HepG2 (cell line): ENCODE data around the gene DSG2. TPM values are rescaled to one million over a fixed set of nuclear protein-coding genes. Genes with fewer than 3 reads are reported as not detected.
A peak's percentile ranks its signal among the peaks of the same experiment; 100 is the strongest.

Experiments
- AHR ChIP-seq: IDR thresholded peaks from 2 replicates; pipeline ENCODE4 v1.6.1; 2018; ENCODE audit warnings: missing genetic modification reagents, missing compliant biosample characterization
- ATRX ChIP-seq: sonication (generic); formaldehyde crosslinking; IDR thresholded peaks from 2 replicates; pipeline ENCODE4 v1.4.0; 2020; ENCODE audit warnings: missing genetic modification reagents, borderline replicate concordance
- BCL6 ChIP-seq: IDR thresholded peaks from 2 replicates; pipeline ENCODE4 v1.6.1; 2016; ENCODE audit warnings: missing genetic modification reagents, missing compliant biosample characterization
- CEBPB ChIP-seq: IDR thresholded peaks from 2 replicates; pipeline ENCODE4 v1.6.1; 2011; ENCODE audit warnings: low read depth, low read length, improper control_type of control experiment, borderline replicate concordance
- CENPX ChIP-seq: sonication (generic); formaldehyde crosslinking; IDR thresholded peaks from 2 replicates; pipeline ENCODE4 v1.9.0; 2021; ENCODE audit warnings: mild to moderate bottlenecking, missing genetic modification reagents, moderate library complexity
- FOXP1 ChIP-seq, 2 experiments: fragments of 450-650 bp in 1 of 2; IDR thresholded peaks; 2 replicates each; pipeline ENCODE4 v1.6.1; 2017 to 2018; ENCODE audit warnings: antibody characterized with exemption in 1 of 2
- HMG20A ChIP-seq: IDR thresholded peaks from 2 replicates; pipeline ENCODE4 v1.6.1; 2016; ENCODE audit warnings: borderline replicate concordance
- KLF11 ChIP-seq: IDR thresholded peaks from 2 replicates; pipeline ENCODE4 v1.6.1; 2016; ENCODE audit warnings: missing compliant biosample characterization
- LCORL ChIP-seq, 2 experiments: fragments of 450-650 bp in 1 of 2; sonication (generic) in 1 of 2; formaldehyde crosslinking in 1 of 2; IDR thresholded peaks; 2 replicates each; pipeline versions ENCODE4 v1.5.0 to v1.6.1; 2017 to 2020; ENCODE audit warnings: antibody characterized with exemption in 1 of 2, missing genetic modification reagents in 1 of 2
- MIER2 ChIP-seq: IDR thresholded peaks from 2 replicates; pipeline ENCODE4 v1.6.1; 2016; ENCODE audit warnings: missing biosample characterization, missing genetic modification reagents
- NR2F2 ChIP-seq: IDR thresholded peaks from 2 replicates; pipeline ENCODE4 v1.6.1; 2012; ENCODE audit warnings: low read depth, inconsistent platforms, borderline replicate concordance
- PHF21A ChIP-seq: sonication (generic); formaldehyde crosslinking; IDR thresholded peaks from 2 replicates; pipeline ENCODE4 v1.5.0; 2020; ENCODE audit warnings: mild to moderate bottlenecking, missing genetic modification reagents
- POLR2AphosphoS5 ChIP-seq: IDR thresholded peaks from 2 replicates; pipeline ENCODE4 v1.6.1; 2012; ENCODE audit warnings: low read depth, low read length
- POLR2G ChIP-seq: fragments of 200-400 bp; formaldehyde crosslinking; IDR thresholded peaks from 2 replicates; pipeline ENCODE4 v1.6.1; 2018; ENCODE audit warnings: mild to moderate bottlenecking, low read depth, low read length, moderate library complexity
- ZFP1 ChIP-seq: IDR thresholded peaks from 2 replicates; pipeline ENCODE4 v1.6.1; 2016
- ZFYVE20 ChIP-seq: sonication (generic); formaldehyde crosslinking; IDR thresholded peaks from 2 replicates; pipeline ENCODE4 v1.8.0; 2023; ENCODE audit warnings: low read depth, mild to moderate bottlenecking, moderate library complexity, missing genetic modification reagents, borderline replicate concordance
- ZMYM2 ChIP-seq: sonication (generic); formaldehyde crosslinking; IDR thresholded peaks from 2 replicates; pipeline ENCODE4 v1.8.0; 2022; ENCODE audit warnings: mild to moderate bottlenecking, missing genetic modification reagents
- ZMYM3 ChIP-seq: sonication (generic); formaldehyde crosslinking; IDR thresholded peaks from 2 replicates; pipeline ENCODE4 v1.5.1; 2020; ENCODE audit warnings: mild to moderate bottlenecking, missing genetic modification reagents
- ZNF136 ChIP-seq: sonication (generic); formaldehyde crosslinking; IDR thresholded peaks from 2 replicates; pipeline ENCODE4 v1.8.1; 2022; ENCODE audit warnings: low read depth, mild to moderate bottlenecking, moderate library complexity, missing genetic modification reagents
- ZNF251 ChIP-seq: sonication (generic); formaldehyde crosslinking; IDR thresholded peaks from 2 replicates; pipeline ENCODE4 v1.9.0; 2021; ENCODE audit warnings: mild to moderate bottlenecking, missing genetic modification reagents
- ZNF605 ChIP-seq: sonication (generic); formaldehyde crosslinking; IDR thresholded peaks from 2 replicates; pipeline ENCODE4 v1.8.0; 2022; ENCODE audit warnings: mild to moderate bottlenecking, missing genetic modification reagents
- ZNF614 ChIP-seq: IDR thresholded peaks from 2 replicates; pipeline ENCODE4 v1.6.1; 2018; ENCODE audit warnings: missing biosample characterization, missing genetic modification reagents, inconsistent platforms, borderline replicate concordance
- ZNF816 ChIP-seq: sonication (generic); formaldehyde crosslinking; IDR thresholded peaks from 2 replicates; pipeline ENCODE4 v1.8.0; 2022; ENCODE audit warnings: missing genetic modification reagents, mild to moderate bottlenecking, borderline replicate concordance
- polyA plus RNA-seq, 8 experiments: library from polyadenylated mRNA; depleted of rRNA in 3 of 8; stranded (reverse) in 7 of 8; unstranded in 1 of 8; fragments of >200 nt; fragmentation: Illumina TruSeq in 4 of 8; extraction: Trizol in 4 of 8; gene quantifications; 2 replicates each; pipeline versions ENCODE4 v1.2.1 to v1.2.3, GENCODE V29; 2011 to 2016; ENCODE audit warnings: low read depth in 4 of 8, missing spikeins in 1 of 8, mixed read lengths in 1 of 8; ENCODE audit not compliant: insufficient read depth in 1 of 8
- total RNA-seq, 5 experiments: library from RNA; depleted of rRNA; stranded (reverse); fragments of >200 nt; fragmentation: Illumina TruSeq; extraction: Trizol; gene quantifications; 2 replicates each; pipeline ENCODE4 v1.2.3, GENCODE V29; 2016; ENCODE audit warnings: low read depth in 1 of 5
- TF ChIP-seq, protein P1 (sequence below): sonication (generic); formaldehyde crosslinking; IDR thresholded peaks from 2 replicates; pipeline ENCODE4 v1.4.0; 2020; ENCODE audit warnings: missing genetic modification reagents
- TF ChIP-seq, protein P2 (sequence below): sonication (generic); formaldehyde crosslinking; IDR thresholded peaks from 2 replicates; pipeline ENCODE4 v1.5.0; 2020; ENCODE audit warnings: missing genetic modification reagents
- TF ChIP-seq, protein P3 (sequence below): sonication (generic); formaldehyde crosslinking; IDR thresholded peaks from 2 replicates; pipeline ENCODE4 v1.9.0; 2021; ENCODE audit warnings: missing genetic modification reagents, mild to moderate bottlenecking, borderline replicate concordance
- TF ChIP-seq, protein P4 (sequence below): sonication (generic); formaldehyde crosslinking; IDR thresholded peaks from 2 replicates; pipeline ENCODE4 v1.5.1; 2020; ENCODE audit warnings: missing genetic modification reagents, mild to moderate bottlenecking, borderline replicate concordance
- TF ChIP-seq, protein P5 (sequence below): sonication (generic); formaldehyde crosslinking; IDR thresholded peaks from 2 replicates; pipeline ENCODE4 v1.4.0; 2020; ENCODE audit warnings: missing genetic modification reagents

Gene DSG2
- total and polyA plus RNA-seq, 2 of the 13 experiments (the other 11 are each of a cell fraction or from before 2014, with no cell fraction given), result 23.3 to 66.7 TPM

DNA sequence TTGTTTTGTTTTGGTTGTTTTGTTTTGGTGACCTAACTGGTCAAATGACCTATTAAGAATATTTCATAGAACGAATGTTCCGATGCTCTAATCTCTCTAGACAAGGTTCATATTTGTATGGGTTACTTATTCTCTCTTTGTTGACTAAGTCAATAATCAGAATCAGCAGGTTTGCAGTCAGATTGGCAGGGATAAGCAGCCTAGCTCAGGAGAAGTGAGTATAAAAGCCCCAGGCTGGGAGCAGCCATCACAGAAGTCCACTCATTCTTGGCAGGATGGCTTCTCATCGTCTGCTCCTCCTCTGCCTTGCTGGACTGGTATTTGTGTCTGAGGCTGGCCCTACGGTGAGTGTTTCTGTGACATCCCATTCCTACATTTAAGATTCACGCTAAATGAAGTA is 93.7 kb downstream of the DSG2 start, which contains the start of gene TTR (continued):
- no peak for TF ChIP-seq CEBPB
- TF ChIP-seq CENPX, result no peak
- 0 out of 2 replicates have a peak, but pooled peaks have one; percentile 46 for TF ChIP-seq ZMYM2 (CRISPR knock-in tag)
- TF ChIP-seq, protein P1, sequence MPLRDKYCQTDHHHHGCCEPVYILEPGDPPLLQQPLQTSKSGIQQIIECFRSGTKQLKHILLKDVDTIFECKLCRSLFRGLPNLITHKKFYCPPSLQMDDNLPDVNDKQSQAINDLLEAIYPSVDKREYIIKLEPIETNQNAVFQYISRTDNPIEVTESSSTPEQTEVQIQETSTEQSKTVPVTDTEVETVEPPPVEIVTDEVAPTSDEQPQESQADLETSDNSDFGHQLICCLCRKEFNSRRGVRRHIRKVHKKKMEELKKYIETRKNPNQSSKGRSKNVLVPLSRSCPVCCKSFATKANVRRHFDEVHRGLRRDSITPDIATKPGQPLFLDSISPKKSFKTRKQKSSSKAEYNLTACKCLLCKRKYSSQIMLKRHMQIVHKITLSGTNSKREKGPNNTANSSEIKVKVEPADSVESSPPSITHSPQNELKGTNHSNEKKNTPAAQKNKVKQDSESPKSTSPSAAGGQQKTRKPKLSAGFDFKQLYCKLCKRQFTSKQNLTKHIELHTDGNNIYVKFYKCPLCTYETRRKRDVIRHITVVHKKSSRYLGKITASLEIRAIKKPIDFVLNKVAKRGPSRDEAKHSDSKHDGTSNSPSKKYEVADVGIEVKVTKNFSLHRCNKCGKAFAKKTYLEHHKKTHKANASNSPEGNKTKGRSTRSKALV, result no peak
- TF ChIP-seq ZNF251, result no peak
- peak; percentile 32; the same call in 1 of the 2 replicates for TF ChIP-seq MIER2 (CRISPR knock-in tag)
- no peak for TF ChIP-seq ZNF816 (CRISPR knock-in tag)
- TF ChIP-seq NR2F2, result peak; percentile 75
- TF ChIP-seq, protein P2, sequence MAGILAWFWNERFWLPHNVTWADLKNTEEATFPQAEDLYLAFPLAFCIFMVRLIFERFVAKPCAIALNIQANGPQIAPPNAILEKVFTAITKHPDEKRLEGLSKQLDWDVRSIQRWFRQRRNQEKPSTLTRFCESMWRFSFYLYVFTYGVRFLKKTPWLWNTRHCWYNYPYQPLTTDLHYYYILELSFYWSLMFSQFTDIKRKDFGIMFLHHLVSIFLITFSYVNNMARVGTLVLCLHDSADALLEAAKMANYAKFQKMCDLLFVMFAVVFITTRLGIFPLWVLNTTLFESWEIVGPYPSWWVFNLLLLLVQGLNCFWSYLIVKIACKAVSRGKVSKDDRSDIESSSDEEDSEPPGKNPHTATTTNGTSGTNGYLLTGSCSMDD, result no peak
- TF ChIP-seq, protein P3, sequence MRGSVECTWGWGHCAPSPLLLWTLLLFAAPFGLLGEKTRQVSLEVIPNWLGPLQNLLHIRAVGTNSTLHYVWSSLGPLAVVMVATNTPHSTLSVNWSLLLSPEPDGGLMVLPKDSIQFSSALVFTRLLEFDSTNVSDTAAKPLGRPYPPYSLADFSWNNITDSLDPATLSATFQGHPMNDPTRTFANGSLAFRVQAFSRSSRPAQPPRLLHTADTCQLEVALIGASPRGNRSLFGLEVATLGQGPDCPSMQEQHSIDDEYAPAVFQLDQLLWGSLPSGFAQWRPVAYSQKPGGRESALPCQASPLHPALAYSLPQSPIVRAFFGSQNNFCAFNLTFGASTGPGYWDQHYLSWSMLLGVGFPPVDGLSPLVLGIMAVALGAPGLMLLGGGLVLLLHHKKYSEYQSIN (CRISPR knock-in tag), result no peak
- no peak for TF ChIP-seq AHR (CRISPR knock-in tag)
- TF ChIP-seq ZNF136 (CRISPR knock-in tag), result no peak
- TF ChIP-seq FOXP1 (IDR thresholded peaks at IDR 0.05), result peak; percentile 54
- TF ChIP-seq FOXP1 (CRISPR knock-in tag; IDR thresholded peaks at IDR 0.05), result peak; percentile 79
- no peak for TF ChIP-seq KLF11 (CRISPR knock-in tag)
- TF ChIP-seq POLR2AphosphoS5, result peak; percentile 97
- TF ChIP-seq POLR2G, result peak; percentile 96
- TF ChIP-seq ZNF614 (CRISPR knock-in tag), result no peak
- peak; percentile 74 for TF ChIP-seq PHF21A (CRISPR knock-in tag)
- peak; percentile 55; the same call in 1 of the 2 replicates for TF ChIP-seq ZFP1 (CRISPR knock-in tag)
- no peak for TF ChIP-seq ATRX
- TF ChIP-seq, protein P4, sequence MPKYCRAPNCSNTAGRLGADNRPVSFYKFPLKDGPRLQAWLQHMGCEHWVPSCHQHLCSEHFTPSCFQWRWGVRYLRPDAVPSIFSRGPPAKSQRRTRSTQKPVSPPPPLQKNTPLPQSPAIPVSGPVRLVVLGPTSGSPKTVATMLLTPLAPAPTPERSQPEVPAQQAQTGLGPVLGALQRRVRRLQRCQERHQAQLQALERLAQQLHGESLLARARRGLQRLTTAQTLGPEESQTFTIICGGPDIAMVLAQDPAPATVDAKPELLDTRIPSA (CRISPR knock-in tag), result no peak
- TF ChIP-seq ZFYVE20 (CRISPR knock-in tag), result no peak
- TF ChIP-seq LCORL (IDR thresholded peaks at IDR 0.05), result no peak
- no peak for TF ChIP-seq LCORL (CRISPR knock-in tag; IDR thresholded peaks at IDR 0.05)
- peak; percentile 89 for TF ChIP-seq BCL6 (CRISPR knock-in tag)
- TF ChIP-seq, protein P5, sequence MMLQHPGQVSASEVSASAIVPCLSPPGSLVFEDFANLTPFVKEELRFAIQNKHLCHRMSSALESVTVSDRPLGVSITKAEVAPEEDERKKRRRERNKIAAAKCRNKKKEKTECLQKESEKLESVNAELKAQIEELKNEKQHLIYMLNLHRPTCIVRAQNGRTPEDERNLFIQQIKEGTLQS (CRISPR knock-in tag), result no peak
- peak; percentile 66; the same call in 1 of the 2 replicates for TF ChIP-seq HMG20A
- TF ChIP-seq ZNF605 (CRISPR knock-in tag), result no peak
- no peak for TF ChIP-seq ZMYM3 (CRISPR knock-in tag)
